B cell (primary cell): ENCODE results near the gene DLG2.

Experiments
- CTCF ChIP-seq: fragments of 200-600 bp; IDR thresholded peaks from one replicate; pipeline ENCODE4 v1.8.0; 2022; ENCODE audit warnings: antibody characterized with exemption, mild to moderate bottlenecking
- EZH2 ChIP-seq: IDR thresholded peaks from 2 replicates; pipeline ENCODE4 v1.6.1; 2012; ENCODE audit warnings: borderline replicate concordance, low read depth, mild to moderate bottlenecking, moderate library complexity, low read length; ENCODE audit not compliant: insufficient read depth, poor library complexity, severe bottlenecking

DNA sequence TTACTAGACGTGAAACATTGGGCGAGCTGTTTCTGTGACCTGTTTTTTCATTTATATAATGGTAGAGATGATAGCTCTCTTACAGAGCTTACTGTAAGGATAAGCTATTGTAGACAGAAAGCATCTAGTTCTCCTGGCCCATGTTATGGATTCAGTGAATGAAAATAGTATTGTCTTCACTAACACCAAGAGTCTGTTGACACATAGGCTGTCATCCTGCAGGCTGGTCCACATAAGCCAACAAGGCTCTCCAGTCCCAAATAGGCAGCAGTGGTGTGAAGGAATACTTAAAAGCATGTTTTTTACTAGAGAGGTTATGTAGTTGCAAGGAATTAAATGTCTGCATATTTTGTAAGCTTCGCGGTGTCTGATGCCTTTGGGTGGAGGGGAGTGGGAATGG lies 1963.2 kb downstream of the DLG2 start:
- TF ChIP-seq CTCF (no peak), EZH2 (no peak)
